ENCODE data around the gene LACTBL1.

LACTBL1 gene

GRCh38 chr1:22941257-22941656 is 31.4 kb downstream of the LACTBL1 start:
- no peak for TF ChIP-seq RAD21 (IDR thresholded peaks at IDR 0.05; ENCODE audit: low read depth)
- TF ChIP-seq USF1 (IDR thresholded peaks at IDR 0.05): no peak
- no peak for TF ChIP-seq YY1 (IDR thresholded peaks at IDR 0.05; ENCODE audit: low read depth)
- TF ChIP-seq EGR1 (IDR thresholded peaks at IDR 0.05): no peak
- no peak for TF ChIP-seq EP300 (IDR thresholded peaks at IDR 0.05; ENCODE audit: borderline replicate concordance)
- no peak for TF ChIP-seq TAF1 (IDR thresholded peaks at IDR 0.05; ENCODE audit: low read depth)
- TF ChIP-seq CEBPB (IDR thresholded peaks at IDR 0.05): no peak
- TF ChIP-seq MAX (IDR thresholded peaks at IDR 0.05): no peak
- TF ChIP-seq TCF12 (IDR thresholded peaks at IDR 0.05; ENCODE audit: low read depth): no peak
- no peak for TF ChIP-seq TEAD4 (IDR thresholded peaks at IDR 0.05)
- no peak for TF ChIP-seq ZBTB7A (IDR thresholded peaks at IDR 0.05; ENCODE audit: low read depth)
- TF ChIP-seq, protein P1, sequence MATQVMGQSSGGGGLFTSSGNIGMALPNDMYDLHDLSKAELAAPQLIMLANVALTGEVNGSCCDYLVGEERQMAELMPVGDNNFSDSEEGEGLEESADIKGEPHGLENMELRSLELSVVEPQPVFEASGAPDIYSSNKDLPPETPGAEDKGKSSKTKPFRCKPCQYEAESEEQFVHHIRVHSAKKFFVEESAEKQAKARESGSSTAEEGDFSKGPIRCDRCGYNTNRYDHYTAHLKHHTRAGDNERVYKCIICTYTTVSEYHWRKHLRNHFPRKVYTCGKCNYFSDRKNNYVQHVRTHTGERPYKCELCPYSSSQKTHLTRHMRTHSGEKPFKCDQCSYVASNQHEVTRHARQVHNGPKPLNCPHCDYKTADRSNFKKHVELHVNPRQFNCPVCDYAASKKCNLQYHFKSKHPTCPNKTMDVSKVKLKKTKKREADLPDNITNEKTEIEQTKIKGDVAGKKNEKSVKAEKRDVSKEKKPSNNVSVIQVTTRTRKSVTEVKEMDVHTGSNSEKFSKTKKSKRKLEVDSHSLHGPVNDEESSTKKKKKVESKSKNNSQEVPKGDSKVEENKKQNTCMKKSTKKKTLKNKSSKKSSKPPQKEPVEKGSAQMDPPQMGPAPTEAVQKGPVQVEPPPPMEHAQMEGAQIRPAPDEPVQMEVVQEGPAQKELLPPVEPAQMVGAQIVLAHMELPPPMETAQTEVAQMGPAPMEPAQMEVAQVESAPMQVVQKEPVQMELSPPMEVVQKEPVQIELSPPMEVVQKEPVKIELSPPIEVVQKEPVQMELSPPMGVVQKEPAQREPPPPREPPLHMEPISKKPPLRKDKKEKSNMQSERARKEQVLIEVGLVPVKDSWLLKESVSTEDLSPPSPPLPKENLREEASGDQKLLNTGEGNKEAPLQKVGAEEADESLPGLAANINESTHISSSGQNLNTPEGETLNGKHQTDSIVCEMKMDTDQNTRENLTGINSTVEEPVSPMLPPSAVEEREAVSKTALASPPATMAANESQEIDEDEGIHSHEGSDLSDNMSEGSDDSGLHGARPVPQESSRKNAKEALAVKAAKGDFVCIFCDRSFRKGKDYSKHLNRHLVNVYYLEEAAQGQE (IDR thresholded peaks at IDR 0.05; ENCODE audit: low read depth): no peak
- TF ChIP-seq CREB1 (IDR thresholded peaks at IDR 0.05; ENCODE audit: low read depth): no peak
- no peak for TF ChIP-seq FOXM1 (IDR thresholded peaks at IDR 0.05; ENCODE audit: borderline replicate concordance, low read depth)

GRCh38 chr1:22936681-22937080 is 36.0 kb downstream of the LACTBL1 start:
- no peak for TF ChIP-seq ZBTB7A (IDR thresholded peaks at IDR 0.05; ENCODE audit: low read depth)
- no peak for TF ChIP-seq YY1 (IDR thresholded peaks at IDR 0.05; ENCODE audit: low read depth)
- TF ChIP-seq TCF12 (IDR thresholded peaks at IDR 0.05; ENCODE audit: low read depth): no peak
- TF ChIP-seq TAF1 (IDR thresholded peaks at IDR 0.05; ENCODE audit: low read depth): no peak
- no peak for TF ChIP-seq EP300 (IDR thresholded peaks at IDR 0.05; ENCODE audit: borderline replicate concordance)
- no peak for TF ChIP-seq CEBPB (IDR thresholded peaks at IDR 0.05)
- no peak for TF ChIP-seq NFIC (IDR thresholded peaks at IDR 0.05)
- TF ChIP-seq, protein P1 (IDR thresholded peaks at IDR 0.05; ENCODE audit: low read depth): no peak

GRCh38 chr1:22935433-22935832 is 37.2 kb downstream of the LACTBL1 start:
- TF ChIP-seq TAF1 (IDR thresholded peaks at IDR 0.05; ENCODE audit: low read depth) (no peak), TEAD4 (IDR thresholded peaks at IDR 0.05) (no peak), ZBTB7A (IDR thresholded peaks at IDR 0.05; ENCODE audit: low read depth) (no peak), TCF12 (IDR thresholded peaks at IDR 0.05; ENCODE audit: low read depth) (no peak), YY1 (IDR thresholded peaks at IDR 0.05; ENCODE audit: low read depth) (no peak), EGR1 (IDR thresholded peaks at IDR 0.05) (no peak), FOXM1 (IDR thresholded peaks at IDR 0.05; ENCODE audit: borderline replicate concordance, low read depth) (no peak), MAX (IDR thresholded peaks at IDR 0.05) (no peak), RAD21 (IDR thresholded peaks at IDR 0.05; ENCODE audit: low read depth) (no peak), CEBPB (IDR thresholded peaks at IDR 0.05) (no peak), NFIC (IDR thresholded peaks at IDR 0.05) (no peak), EP300 (IDR thresholded peaks at IDR 0.05; ENCODE audit: borderline replicate concordance) (no peak), CREB1 (IDR thresholded peaks at IDR 0.05; ENCODE audit: low read depth) (no peak), USF1 (IDR thresholded peaks at IDR 0.05) (no peak)
- TF ChIP-seq, protein P1 (IDR thresholded peaks at IDR 0.05; ENCODE audit: low read depth): no peak

GRCh38 chr1:22932803-22933470 is 39.7 kb downstream of the LACTBL1 start:
- no peak for TF ChIP-seq TCF12 (IDR thresholded peaks at IDR 0.05; ENCODE audit: low read depth)
- TF ChIP-seq, protein P1 (IDR thresholded peaks at IDR 0.05; ENCODE audit: low read depth): no peak
- TF ChIP-seq EGR1 (IDR thresholded peaks at IDR 0.05): no peak
- TF ChIP-seq USF1 (IDR thresholded peaks at IDR 0.05): no peak
- TF ChIP-seq TAF1 (IDR thresholded peaks at IDR 0.05; ENCODE audit: low read depth): no peak
- TF ChIP-seq YY1 (IDR thresholded peaks at IDR 0.05; ENCODE audit: low read depth): no peak
- TF ChIP-seq ZBTB7A (IDR thresholded peaks at IDR 0.05; ENCODE audit: low read depth): no peak
- TF ChIP-seq NFIC (IDR thresholded peaks at IDR 0.05): no peak
- no peak for TF ChIP-seq TEAD4 (IDR thresholded peaks at IDR 0.05)
- no peak for TF ChIP-seq EP300 (IDR thresholded peaks at IDR 0.05; ENCODE audit: borderline replicate concordance)

All from Ishikawa (cell line).